AG04450 (cell line): ENCODE results near the gene SP2. TPM values are rescaled to one million over a fixed set of nuclear protein-coding genes. Genes with fewer than 3 reads are reported as not detected.
"Not testable (repeated sequence)": the region's sequence is repeated elsewhere in the genome, so short reads cannot be mapped to it uniquely, and the experiment has no call there.

Experiments
- CTCF ChIA-PET: fragments of 300-600, 350-600 bp; formaldehyde crosslinking; extraction: SDS; loops from one replicate; lab custom pipeline; 2022; ENCODE audit warnings: antibody characterized with exemption, inconsistent platforms; lab: Charles Lee
- POLR2A ChIA-PET: fragments of 350-600 bp; formaldehyde crosslinking; extraction: SDS; loops from one replicate; lab custom pipeline; 2021; ENCODE audit warnings: antibody characterized with exemption, inconsistent platforms; lab: Yijun Ruan, JAX
- DNase-seq: peaks from one replicate; pipeline ENCODE4 v3.0.0-alpha.2; 2011; ENCODE audit warnings: low read depth, low spot score
- H3K27ac ChIP-seq: one replicate; pipeline ENCODE4 v1.5.1; 2012; ENCODE audit warnings: low read depth, low read length, control low read depth
- H3K27me3 ChIP-seq: one replicate; pipeline ENCODE4 v1.6.0; 2012; ENCODE audit warnings: low read length; ENCODE audit not compliant: control insufficient read depth, insufficient read depth
- H3K4me3 ChIP-seq: 2 replicates; pipeline ENCODE4 v1.5.1; 2011; ENCODE audit warnings: mild to moderate bottlenecking, low read depth, low read length, control low read depth
- H3K9me3 ChIP-seq: 2 replicates; pipeline ENCODE4 v1.5.1; 2012; ENCODE audit warnings: low read length; ENCODE audit not compliant: control insufficient read depth, insufficient read depth
- polyA plus RNA-seq: library from polyadenylated mRNA; depleted of rRNA; stranded (reverse); fragments of >200 nt; gene quantifications from 2 replicates; pipeline ENCODE4 v1.2.3, GENCODE V29; 2011
- TF ChIP-seq, protein P1 (sequence below): IDR thresholded peaks from 2 replicates; pipeline ENCODE4 v1.5.1; 2011; ENCODE audit warnings: low read depth, low read length, control low read depth, inconsistent platforms

Gene SP2
- polyA plus RNA-seq, 1 experiment, result 2.7 TPM

DNA sequence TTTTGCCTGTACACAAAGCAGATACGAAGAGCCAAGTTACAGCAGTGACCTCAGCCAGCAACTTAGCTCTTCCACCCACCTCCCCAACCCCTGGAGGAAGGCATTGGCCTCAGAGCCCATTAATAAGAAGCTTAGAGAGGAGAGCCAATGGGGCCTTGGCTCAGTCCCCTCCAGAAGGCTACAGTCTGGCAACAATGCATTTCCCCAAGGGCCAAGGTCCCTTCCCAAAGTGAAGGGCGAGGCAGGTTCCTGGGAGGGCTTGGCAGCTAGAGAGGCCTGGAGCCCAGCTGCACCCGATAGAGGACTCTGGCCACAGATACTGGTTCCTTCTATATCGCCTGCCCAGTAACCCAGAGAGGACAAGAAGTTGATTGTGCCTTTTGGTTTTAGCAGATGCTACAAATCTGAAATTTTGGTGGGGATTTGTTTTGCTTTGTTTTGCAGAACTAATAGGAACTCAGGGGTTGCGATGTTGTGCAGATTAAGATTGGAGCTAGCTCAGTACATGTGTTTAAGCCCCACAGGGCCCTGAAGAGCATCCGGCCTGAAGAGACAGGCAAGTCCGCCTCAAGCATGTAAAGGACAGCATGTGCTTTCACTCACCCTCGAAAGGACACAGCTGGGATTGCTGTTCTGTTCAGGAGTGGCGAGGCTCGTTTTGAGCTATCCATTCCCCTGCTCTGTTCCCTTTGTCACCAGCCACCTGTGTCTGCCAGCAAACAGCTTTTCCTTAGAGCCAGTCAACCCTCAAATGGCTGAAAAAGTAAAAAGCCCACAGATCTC is 33.4 kb downstream of the SP2 start:
- CTCF ChIA-PET, result interaction anchor here (0.7 kb wide), 1 partner anchor 80 kb away, joined by 4 read pairs; no protein-coding TSS in a partner anchor
- no peaks in the 10 kb centered on the region; the same call in 1 of the 2 replicates for H3K9me3 ChIP-seq
- no peaks in the 10 kb centered on the region for H3K27me3 ChIP-seq
- no peak for DNase-seq
- H3K27ac ChIP-seq, result no peak overlapping the region
- H3K4me3 ChIP-seq, result no peak overlapping the region
- TF ChIP-seq, protein P1, sequence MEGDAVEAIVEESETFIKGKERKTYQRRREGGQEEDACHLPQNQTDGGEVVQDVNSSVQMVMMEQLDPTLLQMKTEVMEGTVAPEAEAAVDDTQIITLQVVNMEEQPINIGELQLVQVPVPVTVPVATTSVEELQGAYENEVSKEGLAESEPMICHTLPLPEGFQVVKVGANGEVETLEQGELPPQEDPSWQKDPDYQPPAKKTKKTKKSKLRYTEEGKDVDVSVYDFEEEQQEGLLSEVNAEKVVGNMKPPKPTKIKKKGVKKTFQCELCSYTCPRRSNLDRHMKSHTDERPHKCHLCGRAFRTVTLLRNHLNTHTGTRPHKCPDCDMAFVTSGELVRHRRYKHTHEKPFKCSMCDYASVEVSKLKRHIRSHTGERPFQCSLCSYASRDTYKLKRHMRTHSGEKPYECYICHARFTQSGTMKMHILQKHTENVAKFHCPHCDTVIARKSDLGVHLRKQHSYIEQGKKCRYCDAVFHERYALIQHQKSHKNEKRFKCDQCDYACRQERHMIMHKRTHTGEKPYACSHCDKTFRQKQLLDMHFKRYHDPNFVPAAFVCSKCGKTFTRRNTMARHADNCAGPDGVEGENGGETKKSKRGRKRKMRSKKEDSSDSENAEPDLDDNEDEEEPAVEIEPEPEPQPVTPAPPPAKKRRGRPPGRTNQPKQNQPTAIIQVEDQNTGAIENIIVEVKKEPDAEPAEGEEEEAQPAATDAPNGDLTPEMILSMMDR, result no peak
- POLR2A ChIA-PET, result no interaction called here

- Histone ChIP-seq H3K27me3 (no peaks in the 10 kb centered on the region), H3K4me3 (no peak overlapping the region), H3K27ac (no peak overlapping the region), H3K9me3 (no peaks in the 10 kb centered on the region)
- DNase-seq, result no peak
- TF ChIP-seq, protein P1, result no peak
- POLR2A ChIA-PET, result interaction anchor here (0.6 kb wide), 1 partner anchor 107 kb away, joined by 7 read pairs; no protein-coding TSS in a partner anchor
- CTCF ChIA-PET, result interaction anchor here (0.6 to 1.7 kb wide), 2 partner anchors 15 to 39 kb away, joined by 3 to 5 read pairs; no protein-coding TSS in a partner anchor
Observed at GRCh38 chr17:47931848-47932247, 35.8 kb downstream of the SP2 start.

GRCh38 chr17:47934856-47935255 is 38.8 kb downstream of the SP2 start:
- TF ChIP-seq, protein P1, result no peak
- Histone ChIP-seq H3K9me3 (no peaks in the 10 kb centered on the region), H3K27ac (no peak overlapping the region), H3K27me3 (no peaks in the 10 kb centered on the region), H3K4me3 (no peak overlapping the region)
- no peak for DNase-seq
- POLR2A ChIA-PET, result no interaction called here
- CTCF ChIA-PET, result interaction anchor here (0.6 to 2.7 kb wide), 4 partner anchors 12 to 45 kb away, joined by 3 to 19 read pairs (median 4); no protein-coding TSS in a partner anchor

DNA sequence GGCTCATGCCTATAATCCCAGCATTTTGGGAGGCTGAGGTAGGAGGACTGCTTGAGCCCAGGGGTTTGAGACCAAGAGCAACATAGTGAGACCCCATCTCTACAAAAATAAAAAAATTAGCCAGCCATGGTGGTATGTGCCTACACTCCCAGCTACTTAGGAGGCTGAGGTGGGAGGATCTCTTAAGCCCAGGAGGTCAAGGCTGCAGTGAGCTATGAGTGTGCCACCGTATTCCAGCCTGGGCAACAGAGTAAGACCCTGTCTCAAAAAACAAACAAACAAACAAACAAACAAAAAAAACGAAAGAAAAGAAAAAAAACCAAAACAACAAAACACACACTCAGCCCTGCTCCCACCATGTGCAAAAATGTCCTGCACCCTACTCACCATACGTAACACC is 39.4 kb downstream of the SP2 start:
- POLR2A ChIA-PET, result interaction anchor here (1.7 kb wide), 1 partner anchor 40 kb away, joined by 4 read pairs; no protein-coding TSS in a partner anchor
- H3K4me3 ChIP-seq, H3K27me3 ChIP-seq, H3K27ac ChIP-seq, DNase-seq, H3K9me3 ChIP-seq: not testable (repeated sequence)
- CTCF ChIA-PET, result interaction anchor here (0.6 to 2.7 kb wide), 5 partner anchors 11 to 46 kb away, joined by 3 to 19 read pairs (median 3); partner anchors contain the start of gene CDK5RAP3

GRCh38 chr17:47935961-47936360 is 39.9 kb downstream of the SP2 start:
- ChIA-PET POLR2A (interaction anchor here (1.3 to 1.7 kb wide), 2 partner anchors 31 to 41 kb away, joined by 3 to 4 read pairs; no protein-coding TSS in a partner anchor), CTCF (interaction anchor here (1.3 to 2.7 kb wide), 3 partner anchors 11 to 35 kb away, joined by 3 to 19 read pairs (median 7); partner anchors contain the start of gene CDK5RAP3)
- Histone ChIP-seq H3K9me3 (no peaks in the 10 kb centered on the region), H3K4me3 (no peak overlapping the region), H3K27ac (no peak overlapping the region), H3K27me3 (no peaks in the 10 kb centered on the region)
- DNase-seq, result peak; percentile 18
- TF ChIP-seq, protein P1, result no peak
